DMS153 treated with DMSO at 0.1 percent for 48 hours (cell line): ENCODE data around the gene PLOD1.
"Not testable (repeated sequence)": the region's sequence is repeated elsewhere in the genome, so short reads cannot be mapped to it uniquely, and the experiment has no call there.

Source experiments
- DNase-seq: peaks from one replicate; lab custom pipeline; 2025; ENCODE audit not compliant: unreplicated experiment; lab: John Stamatoyannopoulos, UW

Gene PLOD1

GRCh38 chr1:11934302-11935056 lies at the start of gene PLOD1:
Gene PLOD1 (plus strand): TSS chr1:11934717. CDS start chr1:11934780, 63 bp downstream.
- peak; percentile 44 for DNase-seq

DNA sequence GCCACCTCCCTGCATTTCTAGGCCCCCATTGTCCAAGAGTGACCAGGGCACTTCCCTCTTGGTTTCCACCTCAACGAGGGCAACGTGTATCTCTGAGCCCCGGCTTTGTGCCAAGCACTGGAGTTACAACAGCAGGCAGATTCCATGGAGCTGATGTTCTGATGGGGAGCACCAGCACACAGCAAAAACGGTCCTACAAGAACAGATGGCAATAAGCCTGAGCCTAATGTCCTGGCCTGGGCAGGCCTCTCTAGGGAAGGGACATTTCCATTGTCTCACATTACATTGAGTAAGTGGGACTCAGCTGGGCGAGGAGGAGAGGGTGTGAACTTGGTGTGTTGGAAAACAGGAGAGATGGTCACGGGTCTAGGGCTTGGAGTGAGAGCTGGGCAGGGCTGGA lies 48.6 kb upstream of the PLOD1 start:
- no peak for DNase-seq

DNA sequence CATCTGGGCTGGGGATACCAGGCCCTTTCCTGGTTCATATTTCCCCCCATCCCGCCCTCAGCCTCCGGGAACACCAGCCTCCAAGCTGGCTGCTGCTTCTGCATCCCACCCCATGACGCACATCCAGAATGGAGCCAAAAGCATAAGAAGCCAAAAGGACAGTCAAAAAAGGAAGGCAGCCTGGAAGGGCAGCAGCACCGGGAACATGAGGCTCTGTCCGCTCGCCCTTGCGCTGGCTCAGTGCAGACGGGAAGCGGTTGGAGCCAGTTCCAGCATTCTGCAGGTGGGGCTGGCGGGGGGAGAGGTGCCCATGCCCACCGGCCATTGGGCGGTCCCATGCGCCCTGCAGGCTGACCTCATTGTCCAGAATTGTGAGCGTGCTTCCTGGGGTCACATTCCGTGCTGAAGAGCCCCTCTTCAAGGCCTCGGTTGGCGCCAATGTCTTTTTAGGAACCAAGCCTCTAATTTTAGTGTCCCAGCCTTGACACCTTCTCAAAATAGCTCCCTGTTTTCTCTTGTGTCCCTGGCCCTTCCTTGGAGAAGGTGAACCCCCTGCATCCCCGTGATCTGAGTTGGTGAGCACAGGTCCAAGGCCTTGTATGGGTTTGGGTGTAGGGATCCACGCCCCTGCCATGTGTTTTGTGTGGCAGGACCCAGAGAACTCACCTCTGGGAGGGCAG lies 47.4 kb upstream of the PLOD1 start:
- DNase-seq = no peak

- no peak for DNase-seq
These were observed 46.9 kb upstream of the PLOD1 start for GRCh38 chr1:11887666-11888007.

DNA sequence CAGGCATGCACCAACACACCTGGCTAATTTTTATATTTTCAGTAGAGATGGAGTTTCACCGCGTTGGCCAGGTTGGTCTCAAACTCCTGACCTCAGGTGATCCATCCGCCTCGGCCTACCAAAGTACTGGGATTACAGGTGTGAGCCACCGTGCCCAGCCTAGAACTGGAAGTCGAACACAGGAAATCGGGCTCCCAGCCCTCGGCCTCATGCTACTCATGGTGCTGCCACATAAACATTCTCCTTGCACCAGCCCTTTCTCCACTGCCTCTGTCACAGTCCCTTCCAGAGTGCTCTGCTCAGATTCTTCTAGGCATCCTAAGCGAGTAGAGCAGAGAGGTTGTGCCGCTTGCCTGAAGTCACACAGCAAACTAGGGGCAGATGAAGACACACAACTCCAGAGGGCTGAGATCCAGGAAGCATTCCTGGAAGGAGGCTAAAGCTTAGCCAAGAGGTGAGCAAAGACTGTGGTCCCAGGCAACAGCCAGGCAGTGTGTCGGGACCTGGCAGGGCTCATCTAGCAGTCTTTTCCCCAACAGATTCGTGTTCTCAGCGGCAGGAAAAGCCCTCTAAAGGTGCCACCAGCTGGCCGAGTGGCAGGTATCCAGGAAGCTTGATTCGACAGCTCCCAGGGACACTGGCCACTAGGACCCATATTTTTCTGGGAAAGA lies 46.2 kb upstream of the PLOD1 start:
- no peak for DNase-seq

- no peak for DNase-seq
These were observed 45.7 kb upstream of the PLOD1 start for GRCh38 chr1:11888877-11889208.

DNA sequence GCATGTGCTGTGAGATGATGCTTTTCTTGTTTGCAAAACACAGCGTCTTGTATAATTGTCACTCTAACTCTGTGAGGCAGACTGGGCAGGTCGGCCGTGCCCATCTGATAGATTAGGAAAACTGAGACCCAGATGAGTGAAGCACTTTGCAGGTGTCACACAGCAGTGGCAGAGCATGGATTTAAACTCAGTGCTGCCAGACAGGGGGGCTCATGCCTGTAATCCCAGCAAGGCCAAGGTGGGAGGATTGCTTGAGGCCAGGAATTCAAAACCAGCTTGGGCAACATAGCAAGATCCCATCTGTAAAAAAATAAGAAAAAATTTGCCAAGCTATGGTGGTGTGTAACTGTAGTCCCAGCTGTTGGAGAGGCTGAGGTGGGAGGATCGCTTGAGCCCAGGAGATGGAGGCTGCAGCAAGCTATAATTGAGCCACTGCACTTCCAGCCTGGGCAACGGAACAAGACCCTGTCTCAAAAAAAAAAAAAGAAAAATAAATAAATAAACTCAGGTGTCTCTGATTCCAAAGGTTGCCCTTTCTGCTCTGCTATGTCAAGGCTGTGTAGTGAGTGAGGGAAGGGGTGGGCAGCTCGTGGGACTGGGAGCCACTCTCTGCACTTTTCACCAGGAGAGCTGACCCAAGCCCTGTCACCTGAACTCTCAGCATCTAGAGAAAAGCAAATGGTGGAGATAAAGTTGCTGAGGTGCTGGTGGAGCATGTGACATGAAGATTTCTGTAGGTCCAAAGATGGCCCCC lies 42.9 kb upstream of the PLOD1 start:
- no peak for DNase-seq

DNA sequence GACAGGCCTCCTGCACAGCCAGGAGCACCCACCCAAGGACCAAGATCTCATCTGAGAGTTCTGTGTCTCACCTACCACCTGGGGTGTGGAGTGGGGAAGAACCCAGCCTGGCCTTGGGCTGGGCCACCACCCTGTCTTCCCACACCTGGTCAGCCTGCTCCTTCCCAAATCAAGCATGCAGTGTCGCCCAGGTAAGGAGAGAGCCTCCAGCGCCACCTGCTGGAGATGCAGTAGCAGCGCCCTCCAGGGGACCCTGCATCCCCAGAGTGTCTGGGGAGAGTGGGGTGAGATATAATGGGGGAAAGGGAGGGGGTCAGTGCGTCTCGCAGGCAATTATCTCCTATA lies 40.6 kb upstream of the PLOD1 start:
- DNase-seq = peak; percentile 80

GRCh38 chr1:11894501-11894900 lies 40.0 kb upstream of the PLOD1 start:
- not testable (repeated sequence) for DNase-seq

- DNase-seq = no peak
These were observed 36.3 kb upstream of the PLOD1 start for GRCh38 chr1:11898086-11898785.

GRCh38 chr1:11898831-11899467 lies 35.6 kb upstream of the PLOD1 start:
- no peak for DNase-seq

DNA sequence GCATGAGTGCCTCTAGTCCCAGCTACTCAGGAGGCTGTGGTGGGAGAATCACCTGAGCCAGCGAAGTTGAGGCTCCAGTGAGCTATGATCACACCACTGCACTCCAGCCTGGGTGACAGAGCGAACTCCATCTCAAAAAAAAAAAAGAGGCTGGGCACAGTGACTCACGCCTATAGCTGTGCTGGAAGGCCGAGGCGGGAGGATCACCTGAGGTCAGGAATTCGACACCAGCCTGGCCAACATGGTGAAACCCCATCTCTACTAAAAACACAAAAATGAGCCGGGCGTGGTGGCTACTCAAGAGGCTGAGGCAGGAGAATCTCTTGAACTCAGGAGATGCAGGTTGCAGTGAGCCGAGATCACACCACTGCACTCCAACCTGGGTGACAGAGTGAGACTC lies 33.1 kb upstream of the PLOD1 start:
- DNase-seq = not testable (repeated sequence)

DNA sequence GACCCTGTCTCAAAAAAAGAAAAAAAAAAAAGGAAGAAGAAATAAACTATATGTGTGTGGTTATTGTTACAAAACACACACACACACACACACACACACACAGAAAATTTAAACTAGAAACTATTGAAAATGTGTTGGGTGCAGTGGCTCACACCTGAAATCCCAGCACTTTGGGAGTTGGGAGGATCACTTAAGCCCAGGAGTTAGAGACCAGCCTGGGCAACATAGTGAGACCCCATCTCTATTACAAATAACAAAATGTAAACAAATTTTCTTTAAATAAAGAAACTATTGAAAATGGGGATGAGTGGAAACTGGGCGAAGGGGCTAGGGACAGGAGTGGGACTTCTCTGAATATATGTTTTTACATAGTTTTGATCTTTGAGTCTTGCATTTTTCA lies 31.3 kb upstream of the PLOD1 start:
- DNase-seq = no peak

GRCh38 chr1:11904156-11904555 lies 30.4 kb upstream of the PLOD1 start:
- DNase-seq = not testable (repeated sequence)

DNA sequence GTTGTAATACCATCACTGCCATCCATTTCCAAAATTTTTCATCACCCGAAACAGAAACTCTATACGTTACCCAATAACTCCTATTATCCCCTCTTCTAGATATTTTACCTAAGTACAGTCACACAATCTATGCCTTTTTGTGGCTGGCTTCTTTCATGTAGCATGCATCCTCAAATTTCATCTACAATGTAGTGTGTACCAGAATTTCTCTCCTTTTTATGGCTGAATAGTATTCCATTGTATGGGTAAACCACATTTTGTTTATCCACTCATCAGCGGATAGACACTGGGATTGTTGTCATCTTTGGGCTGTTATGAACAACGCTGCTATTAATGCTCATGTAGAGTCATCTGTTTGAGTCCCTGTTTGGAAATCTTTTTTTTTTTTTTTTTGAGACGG lies 29.5 kb upstream of the PLOD1 start:
- DNase-seq = no peak

DNA sequence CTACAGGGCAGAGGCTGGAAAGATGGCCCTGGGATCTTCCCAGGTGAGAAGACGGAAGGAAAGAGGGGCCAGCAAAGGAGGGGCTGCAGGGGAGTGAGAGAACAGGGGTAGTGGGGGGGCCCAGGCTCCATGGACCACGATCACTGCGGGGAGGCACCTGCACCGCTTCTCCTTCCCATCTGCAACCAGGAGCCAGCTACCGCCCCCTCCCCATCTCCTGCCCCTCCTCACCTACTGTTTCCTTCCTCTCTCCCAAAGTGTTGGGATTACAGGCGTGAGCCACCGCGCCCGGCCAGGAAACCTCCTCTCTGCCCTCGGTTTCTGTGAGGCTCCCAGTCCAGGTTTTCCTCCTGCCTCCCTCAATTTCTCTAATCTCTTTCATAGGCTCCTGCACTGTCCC lies 27.6 kb upstream of the PLOD1 start:
- no peak for DNase-seq

GRCh38 chr1:11907275-11908094 lies 27.0 kb upstream of the PLOD1 start:
- DNase-seq = peak; percentile 99

DNA sequence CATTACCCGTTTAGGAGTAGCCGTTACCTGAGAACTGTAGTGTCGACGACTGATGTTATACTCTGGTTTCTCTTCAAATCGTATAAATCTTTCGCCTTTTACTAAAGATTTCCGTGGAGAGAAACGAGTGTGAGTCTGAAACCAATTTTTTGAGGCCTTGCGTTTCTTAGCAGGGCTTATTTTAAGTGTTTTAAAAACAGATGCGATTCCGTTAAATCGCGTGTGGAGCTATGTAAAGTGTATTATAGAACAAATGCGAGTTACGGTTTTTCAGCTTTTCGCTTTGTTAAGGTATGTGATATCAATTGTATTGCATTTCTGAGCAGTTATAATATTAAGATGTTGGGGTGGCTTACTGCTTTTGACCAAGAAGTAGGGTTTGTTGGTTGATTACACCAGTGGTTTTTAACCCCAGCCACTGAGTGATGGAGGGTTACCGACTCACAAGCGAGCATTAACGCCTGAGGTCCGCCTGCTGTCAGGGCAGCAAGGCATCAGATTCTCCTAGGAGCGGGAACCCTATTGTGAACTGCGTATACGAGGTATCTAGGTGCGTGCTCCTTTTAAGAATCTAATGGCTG lies 26.3 kb upstream of the PLOD1 start:
- DNase-seq = peak; percentile 99

DNA sequence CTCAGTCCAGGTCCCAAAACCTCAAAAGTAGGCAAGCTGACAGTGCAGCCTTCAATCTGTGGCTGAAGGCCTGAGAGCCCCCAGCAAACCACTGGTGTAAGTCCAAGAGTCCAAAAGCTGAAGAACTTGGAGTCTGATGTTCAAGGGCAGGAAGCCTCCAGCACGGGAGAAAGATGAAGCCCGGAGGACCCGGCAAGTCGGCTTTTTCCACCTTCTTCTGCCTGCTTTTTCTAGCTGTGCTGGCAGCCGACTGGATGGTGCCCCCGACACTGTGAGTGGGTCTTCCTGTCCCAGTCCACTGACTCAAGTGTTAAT lies 23.6 kb upstream of the PLOD1 start:
- DNase-seq = not testable (repeated sequence)

GRCh38 chr1:11912000-11912399 lies 22.5 kb upstream of the PLOD1 start:
- DNase-seq = no peak
